Transverse colon (tissue), 4 donors: ENCODE data around the gene C2. TPM values are rescaled to one million over a fixed set of nuclear protein-coding genes. Genes with fewer than 3 reads are reported as not detected.

ENCODE experiments used
- DNase-seq: peaks from one replicate; pipeline ENCODE4 v3.0.0-alpha.2; 2019
- H3K27ac ChIP-seq, 4 donors: fragments of 200-600 bp; sonication (generic); 2 replicates each; pipeline ENCODE4 v1.5.1; 2016 to 2018; ENCODE audit warnings: inconsistent platforms in 4 of 4
- H3K27me3 ChIP-seq: fragments of 200-600 bp; sonication (generic); 2 replicates; pipeline ENCODE4 v1.5.1; 2017; ENCODE audit warnings: inconsistent platforms
- H3K36me3 ChIP-seq, 4 donors: fragments of 200-600 bp; sonication (generic); 2 replicates each; pipeline ENCODE4 v1.5.1; 2017 to 2019; ENCODE audit warnings: inconsistent platforms in 4 of 4
- H3K4me1 ChIP-seq, 4 donors: fragments of 200-600 bp; sonication (generic); 2 replicates each; pipeline ENCODE4 v1.5.1; 2017 to 2020; ENCODE audit warnings: inconsistent platforms in 4 of 4
- H3K4me3 ChIP-seq, 4 donors: fragments of 200-600 bp; sonication (generic); 1 replicate in 1 of 4; 2 replicates in 3 of 4; pipeline versions ENCODE4 v1.5.1 to v1.6.1; 2017 to 2019; ENCODE audit warnings: inconsistent platforms in 4 of 4
- H3K9me3 ChIP-seq, 2 donors: fragments of 200-600 bp; sonication (generic); 2 replicates each; pipeline ENCODE4 v1.5.1; 2017 to 2019; ENCODE audit warnings: inconsistent platforms in 2 of 2
- CTCF ChIP-seq, 5 experiments: fragments of 200-600 bp in 3 of 5; fragments of 450-650 bp in 2 of 5; sonication (generic) in 3 of 5; IDR thresholded peaks; 1 replicate in 2 of 5; 2 replicates in 3 of 5; pipeline ENCODE4 v1.5.1; 2016 to 2017; ENCODE audit warnings: antibody characterized with exemption in 5 of 5, inconsistent platforms in 3 of 5, mild to moderate bottlenecking in 2 of 5, moderate library complexity in 1 of 5
- EP300 ChIP-seq: sonication (generic); formaldehyde crosslinking; IDR thresholded peaks from one replicate; pipeline ENCODE4 v1.6.1; 2017; ENCODE audit warnings: antibody characterized with exemption, low read depth
- POLR2A ChIP-seq: fragments of 450-650 bp; IDR thresholded peaks from one replicate; pipeline ENCODE4 v1.6.1; 2016; ENCODE audit warnings: antibody characterized with exemption, mild to moderate bottlenecking, moderate library complexity
- POLR2AphosphoS5 ChIP-seq, 3 donors: sonication (generic); formaldehyde crosslinking; IDR thresholded peaks; one replicate each; pipeline ENCODE4 v1.6.1; 2016; ENCODE audit warnings: antibody characterized with exemption in 3 of 3
- WGBS, 2 donors: methylation state at CpG; one replicate each; pipeline ENCODE4 v1.1.5; 2018; ENCODE audit warnings: low coverage in 1 of 2; 5-methylcytosine and 5-hydroxymethylcytosine counted together
- in situ Hi-C, 4 donors: fragments of 200-750 bp; cut with MboI; loops; one replicate each; pipeline versions ENCODE4 v1.15.0 to v1.15.1; 2017; ENCODE audit warnings: low sequenced_read_pairs in 3 of 4, low pct_ligation_motif_present in 1 of 4, low pct_unique_long_range_greater_than_20kb in 1 of 4
- intact Hi-C: fragments of 100-400 bp; cut with DNase I; formaldehyde crosslinking; loops from one replicate; pipeline ENCODE4 v1.15.1; 2023; ENCODE audit warnings: low total_unique reads
- total RNA-seq, 4 donors: library from RNA; depleted of rRNA; stranded (reverse); fragments of >200 nt; gene quantifications; one replicate each; pipeline ENCODE4 v1.1.0, GENCODE V29; 2016

C2 gene
- total RNA-seq, 4 donors from 2014 or later = 4.6 to 9.4 (median 7.5) TPM

- 56% methylated on average over 5 of the region's 5 CpGs; no CpG with 5 or more reads in 1 of the 2 donors for WGBS, 2 donors
- H3K36me3 ChIP-seq = peaks cover 0 to 28% (median 15%) of the 10 kb centered on the region in 4 donors
- TF ChIP-seq POLR2AphosphoS5 (IDR thresholded peaks at IDR 0.05) (no peak), CTCF (IDR thresholded peaks at IDR 0.05) (peak; percentile 65 to 74 (median 72))
- peak; percentile 61 for DNase-seq
- H3K4me3 ChIP-seq = no peak overlapping the region
- H3K9me3 ChIP-seq = no peaks in the 10 kb centered on the region
- intact Hi-C loops = loop anchor here (5.0 kb wide), 1 partner anchor 50 kb away; the partner anchor contains the start of gene ZBTB12
- no peaks in the 10 kb centered on the region for H3K27me3 ChIP-seq
- H3K4me1 ChIP-seq = peaks cover 0 to under 1% (median 0%) of the 10 kb centered on the region in 4 donors
- in situ Hi-C loops = loop anchor here in 3 of 4 donors (10.0 to 25.0 kb wide), 3 partner anchors 47 to 277 kb away; partner anchors contain the start of gene ZBTB12 (in 1 of the 3)
- H3K27ac ChIP-seq = peak overlapping the region in 2 of 4 donors; percentile 47 to 54
Measured at GRCh38 chr6:31952140-31952805, 24.8 kb downstream of the C2 start.

- H3K36me3 ChIP-seq = peaks cover 0 to 28% (median 15%) of the 10 kb centered on the region in 4 donors
- no peak for TF ChIP-seq EP300
- TF ChIP-seq POLR2A = no peak
- TF ChIP-seq POLR2AphosphoS5 (IDR thresholded peaks at IDR 0.05) = no peak
- TF ChIP-seq CTCF (IDR thresholded peaks at IDR 0.05) = no peak
- no peak overlapping the region for H3K4me3 ChIP-seq
- peaks cover 2 to 6% (median 4%) of the 10 kb centered on the region in 4 donors for H3K4me1 ChIP-seq
- in situ Hi-C loops = loop anchor here in 3 of 4 donors (10.0 to 25.0 kb wide), 3 partner anchors 48 to 278 kb away; partner anchors contain the start of gene ZBTB12 (in 1 of the 3)
- WGBS, 2 donors = 72% methylated on average over 5 of the region's 5 CpGs; no CpG with 5 or more reads in 1 of the 2 donors
- no peaks in the 10 kb centered on the region for H3K27me3 ChIP-seq
- DNase-seq = no peak
- no peaks in the 10 kb centered on the region for H3K9me3 ChIP-seq
- peak overlapping the region in 1 of 4 donors; percentile 47 for H3K27ac ChIP-seq
- intact Hi-C loops = loop anchor here (5.0 kb wide), 1 partner anchor 51 kb away; the partner anchor contains the start of gene ZBTB12
Measured at GRCh38 chr6:31952890-31953289, 25.4 kb downstream of the C2 start.

- TF ChIP-seq POLR2AphosphoS5 (IDR thresholded peaks at IDR 0.05) = no peak
- TF ChIP-seq POLR2A = no peak
- no peak for TF ChIP-seq CTCF (IDR thresholded peaks at IDR 0.05)
- TF ChIP-seq EP300 = no peak
- H3K36me3 ChIP-seq = peaks cover 0 to 28% (median 15%) of the 10 kb centered on the region in 4 donors
- no peaks in the 10 kb centered on the region for H3K9me3 ChIP-seq
- no peaks in the 10 kb centered on the region for H3K27me3 ChIP-seq
- no peak overlapping the region for H3K4me3 ChIP-seq
- 96 to 98% methylated on average over 9 to 28 of the region's 28 CpGs for WGBS, 2 donors
- no peak for DNase-seq
- peaks cover 9 to 16% (median 13%) of the 10 kb centered on the region in 4 donors for H3K4me1 ChIP-seq
- H3K27ac ChIP-seq = no peak overlapping the region
- intact Hi-C loops (loop anchor here (5.0 kb wide), 1 partner anchor 52 kb away; the partner anchor contains the start of gene ZBTB12), in situ Hi-C loops (loop anchor here in 3 of 4 donors (10.0 to 25.0 kb wide), 3 partner anchors 50 to 280 kb away; partner anchors contain the start of gene ZBTB12 (in 1 of the 3))
Measured at GRCh38 chr6:31954511-31954910, 27.0 kb downstream of the C2 start.

GRCh38 chr6:31956796-31957195, 29.3 kb downstream of the C2 start:
- DNase-seq = no peak
- intact Hi-C loops = no loop called here
- Histone ChIP-seq H3K36me3 (peaks cover 0 to 28% (median 15%) of the 10 kb centered on the region in 4 donors), H3K4me1 (peaks cover 11 to 23% (median 19%) of the 10 kb centered on the region in 4 donors), H3K27me3 (no peaks in the 10 kb centered on the region), H3K9me3 (no peaks in the 10 kb centered on the region), H3K27ac (no peak overlapping the region), H3K4me3 (no peak overlapping the region)
- in situ Hi-C loops = loop anchor here in 3 of 4 donors (10.0 to 25.0 kb wide), 3 partner anchors 52 to 282 kb away; partner anchors contain the start of gene ZBTB12 (in 1 of the 3)
- TF ChIP-seq POLR2A = no peak
- TF ChIP-seq CTCF (IDR thresholded peaks at IDR 0.05) = no peak
- TF ChIP-seq EP300 = no peak
- TF ChIP-seq POLR2AphosphoS5 (IDR thresholded peaks at IDR 0.05) = no peak
- WGBS, 2 donors = 92 to 100% methylated on average over 2 to 3 of the region's 3 CpGs
